MM.1S (cell line): ENCODE measurements around the gene RAB21.
"Not testable (repeated sequence)": the region's sequence is repeated elsewhere in the genome, so short reads cannot be mapped to it uniquely, and the experiment has no call there.

Experiments used
- DNase-seq: peaks from one replicate; pipeline ENCODE4 v3.0.0-alpha.2; 2015
- H2AFZ ChIP-seq: fragments of 300-600 bp; sonication (generic); 2 replicates; pipeline ENCODE4 v1.6.0; 2016; ENCODE audit warnings: antibody characterized with exemption, low read length
- H3F3A ChIP-seq: fragments of 300-600 bp; sonication (generic); 2 replicates; pipeline ENCODE4 v1.6.1; 2016; ENCODE audit warnings: mild to moderate bottlenecking, antibody characterized with exemption, low read length, moderate library complexity, mixed read lengths; ENCODE audit not compliant: insufficient read depth
- H3K27ac ChIP-seq: fragments of 300-600 bp; sonication (generic); 2 replicates; pipeline ENCODE4 v1.5.1; 2016; ENCODE audit warnings: mild to moderate bottlenecking, low read length
- H3K27me3 ChIP-seq: fragments of 300-600 bp; sonication (generic); replicated peaks from 2 replicates; pipeline ENCODE4 v1.6.0; 2016; ENCODE audit warnings: low read length; ENCODE audit not compliant: insufficient read depth
- H3K36me3 ChIP-seq: fragments of 300-600 bp; sonication (generic); replicated peaks from 2 replicates; pipeline ENCODE4 v1.6.1; 2016; ENCODE audit warnings: mild to moderate bottlenecking, low read length, mixed read lengths; ENCODE audit not compliant: insufficient read depth
- H3K4me1 ChIP-seq: fragments of 300-600 bp; sonication (generic); 2 replicates; pipeline ENCODE4 v1.6.1; 2016; ENCODE audit warnings: low read length, mixed read lengths
- H3K4me2 ChIP-seq: fragments of 300-600 bp; sonication (generic); 2 replicates; pipeline ENCODE4 v1.6.0; 2016; ENCODE audit warnings: low read depth, low read length
- H3K4me3 ChIP-seq: fragments of 300-600 bp; sonication (generic); 2 replicates; pipeline ENCODE4 v1.5.1; 2016; ENCODE audit warnings: low read length, mixed read lengths
- H3K79me2 ChIP-seq: fragments of 300-600 bp; sonication (generic); 2 replicates; pipeline ENCODE4 v1.6.1; 2016; ENCODE audit warnings: mixed run types, low read length, mixed read lengths
- H3K9ac ChIP-seq: fragments of 300-600 bp; sonication (generic); 2 replicates; pipeline ENCODE4 v1.6.1; 2016; ENCODE audit warnings: low read length, mixed read lengths
- H3K9me2 ChIP-seq: fragments of 300-600 bp; sonication (generic); replicated peaks from 2 replicates; pipeline ENCODE4 v1.6.1; 2016; ENCODE audit warnings: mild to moderate bottlenecking, low read length, mixed read lengths; ENCODE audit not compliant: insufficient read depth
- H3K9me3 ChIP-seq: fragments of 300-600 bp; sonication (generic); replicated peaks from 2 replicates; pipeline ENCODE4 v1.6.1; 2016; ENCODE audit warnings: mild to moderate bottlenecking, low read length, mixed read lengths; ENCODE audit not compliant: insufficient read depth
- H4K20me1 ChIP-seq: fragments of 300-600 bp; sonication (generic); 2 replicates; pipeline ENCODE4 v1.6.1; 2016; ENCODE audit warnings: mild to moderate bottlenecking, low read length, moderate library complexity, mixed read lengths; ENCODE audit not compliant: insufficient read depth
- CTCF ChIP-seq: fragments of 300-600 bp; sonication (generic); IDR thresholded peaks from 2 replicates; pipeline ENCODE4 v1.5.1; 2016; ENCODE audit warnings: antibody characterized with exemption, low read length, mixed read lengths
- EZH2 ChIP-seq: fragments of 300-600 bp; sonication (generic); optimal IDR thresholded peaks from 2 replicates; pipeline ENCODE3; 2017; ENCODE audit warnings: low read depth, mild to moderate bottlenecking, antibody characterized with exemption, low read length, mixed read lengths
- EZH2phosphoT487 ChIP-seq: fragments of 300-600 bp; sonication (generic); IDR thresholded peaks from 2 replicates; pipeline ENCODE4 v1.6.1; 2018; ENCODE audit warnings: antibody characterized with exemption, low read length

The RAB21 gene

GRCh38 chr12:71804505-71804904 lies 49.8 kb downstream of the RAB21 start:
- TF ChIP-seq CTCF (no peak), EZH2phosphoT487 (no peak), EZH2 (no peak)
- Histone ChIP-seq H3K27ac (no peak overlapping the region), H3K36me3 (no peaks in the 10 kb centered on the region), H3K9me3 (no peaks in the 10 kb centered on the region), H3F3A (no peaks in the 10 kb centered on the region), H3K27me3 (no peaks in the 10 kb centered on the region), H3K4me3 (no peak overlapping the region), H2AFZ (no peak overlapping the region), H3K9ac (no peak overlapping the region), H3K4me1 (no peaks in the 10 kb centered on the region), H4K20me1 (no peaks in the 10 kb centered on the region), H3K79me2 (no peaks in the 10 kb centered on the region), H3K4me2 (no peak overlapping the region), H3K9me2 (no peaks in the 10 kb centered on the region)
- no peak for DNase-seq

- Histone ChIP-seq H3K9ac (no peak overlapping the region), H3F3A (no peaks in the 10 kb centered on the region), H3K4me3 (no peak overlapping the region), H3K9me3 (no peaks in the 10 kb centered on the region), H4K20me1 (no peaks in the 10 kb centered on the region), H3K27ac (no peak overlapping the region), H3K4me2 (no peak overlapping the region), H3K79me2 (no peaks in the 10 kb centered on the region), H3K4me1 (no peaks in the 10 kb centered on the region), H3K9me2 (no peaks in the 10 kb centered on the region), H3K27me3 (no peaks in the 10 kb centered on the region), H3K36me3 (no peaks in the 10 kb centered on the region), H2AFZ (no peak overlapping the region)
- DNase-seq = no peak
- no peak for TF ChIP-seq CTCF
- TF ChIP-seq EZH2phosphoT487 = no peak
- no peak for TF ChIP-seq EZH2
Observed at GRCh38 chr12:71810921-71811320, 56.3 kb downstream of the RAB21 start.

- not testable (repeated sequence) for H3K9me3 ChIP-seq, H3K4me1 ChIP-seq, H3K4me3 ChIP-seq, H3K9ac ChIP-seq, H2AFZ ChIP-seq, H3K4me2 ChIP-seq, H3K27ac ChIP-seq, H4K20me1 ChIP-seq, H3K27me3 ChIP-seq, H3K9me2 ChIP-seq, H3K36me3 ChIP-seq, H3K79me2 ChIP-seq, H3F3A ChIP-seq, DNase-seq
Observed at GRCh38 chr12:71815242-71815641, 60.6 kb downstream of the RAB21 start.

GRCh38 chr12:71822088-71822487 lies 67.4 kb downstream of the RAB21 start:
- H3K9ac ChIP-seq, H3K9me2 ChIP-seq, H3K4me2 ChIP-seq, H3K4me3 ChIP-seq, H3K27ac ChIP-seq, H3K79me2 ChIP-seq, H3K27me3 ChIP-seq, H3K4me1 ChIP-seq, H3F3A ChIP-seq, H4K20me1 ChIP-seq, H3K9me3 ChIP-seq, H2AFZ ChIP-seq, H3K36me3 ChIP-seq, DNase-seq: not testable (repeated sequence)
